Neural progenitor cell (in vitro differentiated cells): Measurements from ENCODE around the gene PRKCE. TPM values are rescaled to one million over a fixed set of nuclear protein-coding genes. Genes with fewer than 3 reads are reported as not detected.
A peak's percentile ranks its signal among the peaks of the same experiment; 100 is the strongest.

ENCODE experiments used
- DNase-seq: peaks from one replicate; pipeline ENCODE4 v3.0.0-alpha.2; 2016; ENCODE audit warnings: low spot score
- H2AFZ ChIP-seq: fragments of 200-600 bp; sonication (generic); replicated peaks from 2 replicates; pipeline ENCODE4 v1.6.1; 2016; ENCODE audit warnings: antibody characterized with exemption
- H3F3A ChIP-seq: fragments of 200-600 bp; sonication (generic); 2 replicates; pipeline ENCODE4 v1.6.1; 2016; ENCODE audit warnings: antibody characterized with exemption, low read depth
- H3K27ac ChIP-seq: fragments of 200-600 bp; sonication (generic); 2 replicates; pipeline ENCODE4 v1.5.1; 2016; ENCODE audit warnings: mild to moderate bottlenecking
- H3K27me3 ChIP-seq: fragments of 200-600 bp; sonication (generic); 2 replicates; pipeline ENCODE4 v1.6.1; 2016; ENCODE audit warnings: mild to moderate bottlenecking, moderate library complexity
- H3K36me3 ChIP-seq: fragments of 200-600 bp; sonication (generic); 2 replicates; pipeline ENCODE4 v1.5.1; 2016
- H3K4me1 ChIP-seq: fragments of 200-600 bp; sonication (generic); 2 replicates; pipeline ENCODE4 v1.6.1; 2016; ENCODE audit warnings: mixed run types
- H3K4me2 ChIP-seq: fragments of 200-600 bp; sonication (generic); 2 replicates; pipeline ENCODE4 v1.6.1; 2016
- H3K4me3 ChIP-seq: fragments of 200-600 bp; sonication (generic); 2 replicates; pipeline ENCODE4 v1.5.1; 2016
- H3K79me2 ChIP-seq: fragments of 200-600 bp; sonication (generic); 2 replicates; pipeline ENCODE4 v1.6.1; 2016; ENCODE audit warnings: low read depth
- H3K9ac ChIP-seq: fragments of 200-600 bp; sonication (generic); 2 replicates; pipeline ENCODE4 v1.6.1; 2016
- H3K9me3 ChIP-seq: fragments of 200-600 bp; sonication (generic); 2 replicates; pipeline ENCODE4 v1.5.1; 2016; ENCODE audit warnings: low read depth
- H4K20me1 ChIP-seq: fragments of 200-600 bp; sonication (generic); 2 replicates; pipeline ENCODE4 v1.6.1; 2016; ENCODE audit warnings: low read depth
- H3K27ac Mint-ChIP-seq: 3 replicates; pipeline ENCODE4 v1.8.0; 2021; ENCODE audit warnings: mixed read lengths
- H3K27me3 Mint-ChIP-seq: 2 replicates; pipeline ENCODE4 v1.8.0; 2022; ENCODE audit warnings: low read depth, mild to moderate bottlenecking, inconsistent platforms, moderate library complexity, mixed read lengths; ENCODE audit not compliant: insufficient read depth
- H3K36me3 Mint-ChIP-seq: 3 replicates; pipeline ENCODE4 v1.8.0; 2021; ENCODE audit warnings: mixed read lengths
- H3K4me1 Mint-ChIP-seq: 3 replicates; pipeline ENCODE4 v1.8.0; 2021; ENCODE audit warnings: mixed read lengths
- H3K4me3 Mint-ChIP-seq: 3 replicates; pipeline ENCODE4 v1.8.0; 2021; ENCODE audit warnings: mild to moderate bottlenecking, moderate library complexity, mixed read lengths
- H3K9me3 Mint-ChIP-seq: 3 replicates; pipeline ENCODE4 v1.8.0; 2020; ENCODE audit warnings: mixed read lengths
- CTCF ChIP-seq: fragments of 200-600 bp; sonication (generic); IDR thresholded peaks from 2 replicates; pipeline ENCODE4 v1.5.1; 2017; ENCODE audit warnings: antibody characterized with exemption, mild to moderate bottlenecking
- EZH2 ChIP-seq: fragments of 200-600 bp; sonication (generic); IDR thresholded peaks from 2 replicates; pipeline ENCODE4 v1.6.1; 2017; ENCODE audit warnings: antibody characterized with exemption, mild to moderate bottlenecking, moderate library complexity
- EZH2phosphoT487 ChIP-seq: fragments of 200-600 bp; sonication (generic); IDR thresholded peaks from 2 replicates; pipeline ENCODE4 v1.6.1; 2017; ENCODE audit warnings: antibody characterized with exemption
- total RNA-seq: library from RNA; depleted of rRNA; stranded (reverse); fragments of >200 nt; gene quantifications from 2 replicates; pipeline ENCODE4 v1.2.3, GENCODE V29; 2015; ENCODE audit warnings: low replicate concordance

Gene PRKCE
- total RNA-seq, 1 donor from 2014 or later, result 4.1 TPM

- H3K36me3 Mint-ChIP-seq, result peaks cover 3% of the 10 kb centered on the region
- no peak overlapping the region for H3K4me3 Mint-ChIP-seq
Observed at GRCh38 chr2:46072101-46072820, 420.8 kb downstream of the PRKCE start.

DNA sequence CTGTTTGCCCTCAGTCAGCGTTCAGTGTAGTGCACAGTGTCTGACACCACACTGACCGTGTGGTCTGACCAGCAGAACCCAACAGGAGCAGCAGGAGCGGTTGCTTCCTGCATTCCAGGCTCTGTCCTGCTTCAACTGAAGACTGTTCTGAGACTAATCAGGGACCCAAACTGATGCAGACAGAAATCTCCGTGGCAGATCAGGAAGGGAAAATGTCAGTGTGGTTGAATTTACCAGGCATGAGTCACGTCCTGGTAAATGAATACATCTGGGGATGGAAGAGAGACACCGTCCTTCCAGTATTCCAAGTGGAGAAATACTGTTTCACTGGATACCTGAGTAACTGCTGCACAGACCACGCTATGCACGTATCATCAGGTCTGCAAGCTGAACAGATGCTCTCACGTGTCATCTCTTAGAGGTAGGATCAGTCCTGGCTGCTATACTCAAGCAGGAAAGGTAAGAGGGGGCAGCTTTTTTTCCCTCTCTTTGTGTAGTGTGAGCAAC is 422.1 kb downstream of the PRKCE start:
- H3K4me2 ChIP-seq, result no peak overlapping the region
- no peak overlapping the region for H3K4me3 ChIP-seq
- H3K79me2 ChIP-seq, result no peaks in the 10 kb centered on the region
- H3K27ac ChIP-seq, result no peak overlapping the region
- no peak overlapping the region for H2AFZ ChIP-seq
- Mint-ChIP-seq H3K9me3 (no peaks in the 10 kb centered on the region), H3K4me1 (peaks cover 25% of the 10 kb centered on the region), H3K36me3 (peaks cover 3% of the 10 kb centered on the region), H3K27ac (peak overlapping the region; percentile 33), H3K27me3 (peaks cover 2% of the 10 kb centered on the region), H3K4me3 (no peak overlapping the region)
- no peaks in the 10 kb centered on the region for H3K27me3 ChIP-seq
- H3F3A ChIP-seq, result no peaks in the 10 kb centered on the region
- no peaks in the 10 kb centered on the region for H3K36me3 ChIP-seq
- no peak overlapping the region for H3K9ac ChIP-seq
- DNase-seq, result no peak
- TF ChIP-seq CTCF, result no peak
- TF ChIP-seq EZH2, result no peak
- no peak for TF ChIP-seq EZH2phosphoT487
- H3K9me3 ChIP-seq, result no peaks in the 10 kb centered on the region
- no peaks in the 10 kb centered on the region for H4K20me1 ChIP-seq
- peaks cover 5% of the 10 kb centered on the region for H3K4me1 ChIP-seq

More at GRCh38 chr2:46072101-46072820, 420.8 kb downstream of the PRKCE start:
- Histone ChIP-seq H3K9me3 (no peaks in the 10 kb centered on the region), H3K27ac (no peak overlapping the region), H3F3A (no peaks in the 10 kb centered on the region), H4K20me1 (no peaks in the 10 kb centered on the region), H3K27me3 (no peaks in the 10 kb centered on the region), H3K4me1 (peaks cover 5% of the 10 kb centered on the region), H3K9ac (no peak overlapping the region), H3K79me2 (no peaks in the 10 kb centered on the region), H2AFZ (no peak overlapping the region), H3K4me2 (no peak overlapping the region), H3K4me3 (no peak overlapping the region), H3K36me3 (no peaks in the 10 kb centered on the region)
- no peak for TF ChIP-seq CTCF
- Mint-ChIP-seq H3K27me3 (no peaks in the 10 kb centered on the region), H3K9me3 (no peaks in the 10 kb centered on the region), H3K4me1 (peaks cover 25% of the 10 kb centered on the region), H3K27ac (no peak overlapping the region)
- DNase-seq, result no peak

GRCh38 chr2:46074501-46074900 is 423.0 kb downstream of the PRKCE start:
- Mint-ChIP-seq H3K36me3 (peaks cover 3% of the 10 kb centered on the region), H3K9me3 (no peaks in the 10 kb centered on the region), H3K4me3 (no peak overlapping the region), H3K27me3 (peaks cover 4% of the 10 kb centered on the region), H3K4me1 (peaks cover 25% of the 10 kb centered on the region), H3K27ac (no peak overlapping the region)
- H3K9me3 ChIP-seq, result no peaks in the 10 kb centered on the region
- H3K27me3 ChIP-seq, result no peaks in the 10 kb centered on the region
- H3K9ac ChIP-seq, result no peak overlapping the region
- H3K36me3 ChIP-seq, result no peaks in the 10 kb centered on the region
- H4K20me1 ChIP-seq, result no peaks in the 10 kb centered on the region
- no peak overlapping the region for H3K4me3 ChIP-seq
- H3K27ac ChIP-seq, result no peak overlapping the region
- no peaks in the 10 kb centered on the region for H3F3A ChIP-seq
- H3K4me2 ChIP-seq, result no peak overlapping the region
- no peaks in the 10 kb centered on the region for H3K79me2 ChIP-seq
- TF ChIP-seq CTCF, result no peak
- TF ChIP-seq EZH2, result no peak
- no peak for TF ChIP-seq EZH2phosphoT487
- no peak for DNase-seq
- H3K4me1 ChIP-seq, result peaks cover 5% of the 10 kb centered on the region
- no peak overlapping the region for H2AFZ ChIP-seq
